Hepatocyte (in vitro differentiated cells): Measurements from ENCODE around the gene TRAF3.

Source experiments
- EZH2 ChIP-seq: fragments of 200-600 bp; sonication (generic); IDR thresholded peaks from 2 replicates; pipeline ENCODE4 v1.6.1; 2016; ENCODE audit warnings: antibody characterized with exemption, mild to moderate bottlenecking, borderline replicate concordance
- EZH2phosphoT487 ChIP-seq: fragments of 200-600 bp; sonication (generic); IDR thresholded peaks from one replicate; pipeline ENCODE4 v1.6.1; 2018; ENCODE audit warnings: antibody characterized with exemption, mild to moderate bottlenecking, low read depth, moderate library complexity; ENCODE audit not compliant: unreplicated experiment, severe bottlenecking
- TF ChIP-seq, protein P1 (sequence below): fragments of 200-600 bp; sonication (generic); IDR thresholded peaks from 2 replicates; pipeline ENCODE4 v1.5.1; 2016; ENCODE audit warnings: antibody characterized with exemption, mild to moderate bottlenecking; ENCODE audit not compliant: poor library complexity

DNA sequence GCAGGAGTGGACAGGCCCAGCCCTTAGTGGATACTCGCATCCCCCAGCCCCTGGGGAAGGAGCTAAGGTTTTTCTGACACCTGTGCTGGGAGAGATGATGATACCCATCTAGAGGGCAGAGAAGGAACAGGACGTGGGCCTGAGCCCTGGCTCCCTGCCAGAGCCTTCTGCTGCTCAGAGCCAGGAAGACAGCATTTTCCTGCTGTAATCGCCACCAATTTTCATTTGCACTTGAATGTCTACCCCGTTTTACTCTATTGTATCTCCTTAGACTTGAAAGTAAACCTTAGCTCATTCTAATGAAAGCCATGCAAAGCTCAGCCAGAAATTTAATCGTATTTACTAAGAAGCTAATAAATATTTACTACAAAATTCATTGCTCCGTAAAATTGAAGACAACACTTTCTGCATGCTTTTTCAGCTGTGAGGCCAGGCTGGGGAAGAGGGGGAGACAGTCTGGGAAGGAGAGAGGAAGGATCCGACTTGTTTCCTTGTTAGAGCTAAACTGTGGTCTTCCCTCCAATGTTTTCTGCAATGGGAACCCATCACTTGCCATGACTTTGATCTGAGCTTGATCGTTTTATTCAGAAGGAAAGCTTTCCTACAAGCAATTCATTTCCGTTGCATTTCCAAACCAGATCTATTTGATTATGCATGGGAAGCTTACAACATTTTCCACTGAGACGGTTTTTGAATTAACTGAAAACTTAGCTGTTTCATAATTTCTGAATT lies 17.6 kb upstream of the TRAF3 start:
- TF ChIP-seq, protein P1, sequence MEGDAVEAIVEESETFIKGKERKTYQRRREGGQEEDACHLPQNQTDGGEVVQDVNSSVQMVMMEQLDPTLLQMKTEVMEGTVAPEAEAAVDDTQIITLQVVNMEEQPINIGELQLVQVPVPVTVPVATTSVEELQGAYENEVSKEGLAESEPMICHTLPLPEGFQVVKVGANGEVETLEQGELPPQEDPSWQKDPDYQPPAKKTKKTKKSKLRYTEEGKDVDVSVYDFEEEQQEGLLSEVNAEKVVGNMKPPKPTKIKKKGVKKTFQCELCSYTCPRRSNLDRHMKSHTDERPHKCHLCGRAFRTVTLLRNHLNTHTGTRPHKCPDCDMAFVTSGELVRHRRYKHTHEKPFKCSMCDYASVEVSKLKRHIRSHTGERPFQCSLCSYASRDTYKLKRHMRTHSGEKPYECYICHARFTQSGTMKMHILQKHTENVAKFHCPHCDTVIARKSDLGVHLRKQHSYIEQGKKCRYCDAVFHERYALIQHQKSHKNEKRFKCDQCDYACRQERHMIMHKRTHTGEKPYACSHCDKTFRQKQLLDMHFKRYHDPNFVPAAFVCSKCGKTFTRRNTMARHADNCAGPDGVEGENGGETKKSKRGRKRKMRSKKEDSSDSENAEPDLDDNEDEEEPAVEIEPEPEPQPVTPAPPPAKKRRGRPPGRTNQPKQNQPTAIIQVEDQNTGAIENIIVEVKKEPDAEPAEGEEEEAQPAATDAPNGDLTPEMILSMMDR: no peak
- TF ChIP-seq EZH2: no peak
- no peak for TF ChIP-seq EZH2phosphoT487
